ENCODE results near the gene HS3ST5. TPM values are rescaled to one million over a fixed set of nuclear protein-coding genes. Genes with fewer than 3 reads are reported as not detected.
"Not testable (repeated sequence)": the region's sequence is repeated elsewhere in the genome, so short reads cannot be mapped to it uniquely, and the experiment has no call there.

HS3ST5 gene
- total RNA-seq, 6 experiments from 2014 or later = not detected

GRCh38 chr6:114030767-114031166, 312.1 kb downstream of the HS3ST5 start:
- no peak overlapping the region for H3K4me3 ChIP-seq
- DNase-seq = no peak
- ATAC-seq = no peak
- intact Hi-C loops (cut with DNase I) = no loop called here
- H3K27ac ChIP-seq = no peak overlapping the region
- no peak for TF ChIP-seq CTCF (IDR thresholded peaks at IDR 0.05)
- TF ChIP-seq POLR2A (IDR thresholded peaks at IDR 0.05) = no peak
- no peaks in the 10 kb centered on the region for H3K9me3 ChIP-seq
- H3K27me3 ChIP-seq = no peaks in the 10 kb centered on the region
- H3K36me3 ChIP-seq = no peaks in the 10 kb centered on the region
- H3K4me1 ChIP-seq = no peaks in the 10 kb centered on the region
- WGBS (ENCODE audit: insufficient coverage, low coverage, low lambda C conversion rate, missing lambda C conversion rate) = 76% methylated on average over 6 of the region's 6 CpGs

GRCh38 chr6:114024746-114025145, 318.1 kb downstream of the HS3ST5 start:
- TF ChIP-seq POLR2A (IDR thresholded peaks at IDR 0.05) (no peak), CTCF (IDR thresholded peaks at IDR 0.05) (no peak)
- no peak for DNase-seq
- Histone ChIP-seq H3K27ac (no peak overlapping the region), H3K36me3 (no peaks in the 10 kb centered on the region), H3K9me3 (no peaks in the 10 kb centered on the region), H3K27me3 (no peaks in the 10 kb centered on the region), H3K4me1 (no peaks in the 10 kb centered on the region), H3K4me3 (no peak overlapping the region)
- intact Hi-C loops (cut with DNase I) = no loop called here
- no peak for ATAC-seq
- WGBS (ENCODE audit: insufficient coverage, low coverage, low lambda C conversion rate, missing lambda C conversion rate) = 75% methylated on average over 6 of the region's 6 CpGs

DNA sequence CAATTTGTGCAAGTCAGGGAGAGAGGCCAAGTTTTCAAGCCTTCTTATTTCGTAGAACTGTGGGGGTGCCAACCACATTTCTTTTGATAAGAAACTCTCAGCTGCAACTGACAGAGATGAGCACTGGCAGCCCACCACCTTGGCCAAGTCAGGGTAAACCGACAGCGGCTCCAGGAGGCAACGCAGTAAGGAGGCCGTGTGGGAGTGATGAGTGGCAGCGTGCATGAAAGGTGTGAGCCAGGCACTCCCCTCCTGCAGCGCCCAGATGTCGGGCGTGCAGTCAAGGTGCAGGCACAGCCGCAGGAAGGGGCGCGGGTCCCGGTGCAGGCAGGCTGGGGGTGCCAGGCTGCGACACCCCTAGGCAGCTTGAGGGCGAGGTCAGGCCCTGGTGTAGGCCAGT, 322.6 kb downstream of the HS3ST5 start:
- no peak for ATAC-seq
- WGBS (ENCODE audit: insufficient coverage, low coverage, low lambda C conversion rate, missing lambda C conversion rate) = 87% methylated on average over 3 of the region's 15 CpGs
- intact Hi-C loops (cut with DNase I) = no loop called here

GRCh38 chr6:114017146-114017545, 325.7 kb downstream of the HS3ST5 start:
- WGBS (ENCODE audit: insufficient coverage, low coverage, low lambda C conversion rate, missing lambda C conversion rate) = 69% methylated on average over 5 of the region's 6 CpGs
- H3K9me3 ChIP-seq; ATAC-seq; DNase-seq; intact Hi-C loops (cut with DNase I); H3K4me1 ChIP-seq; H3K27ac ChIP-seq; H3K4me3 ChIP-seq; H3K36me3 ChIP-seq; H3K27me3 ChIP-seq: not testable (repeated sequence)

More for the DNA sequence above, 322.6 kb downstream of the HS3ST5 start:
- Histone ChIP-seq H3K27me3 (no peaks in the 10 kb centered on the region), H3K27ac (no peak overlapping the region), H3K4me1 (no peaks in the 10 kb centered on the region), H3K4me3 (no peak overlapping the region), H3K36me3 (no peaks in the 10 kb centered on the region), H3K9me3 (no peaks in the 10 kb centered on the region)
- no peak for DNase-seq
- TF ChIP-seq POLR2A (IDR thresholded peaks at IDR 0.05) = no peak
- no peak for TF ChIP-seq CTCF (IDR thresholded peaks at IDR 0.05)

DNA sequence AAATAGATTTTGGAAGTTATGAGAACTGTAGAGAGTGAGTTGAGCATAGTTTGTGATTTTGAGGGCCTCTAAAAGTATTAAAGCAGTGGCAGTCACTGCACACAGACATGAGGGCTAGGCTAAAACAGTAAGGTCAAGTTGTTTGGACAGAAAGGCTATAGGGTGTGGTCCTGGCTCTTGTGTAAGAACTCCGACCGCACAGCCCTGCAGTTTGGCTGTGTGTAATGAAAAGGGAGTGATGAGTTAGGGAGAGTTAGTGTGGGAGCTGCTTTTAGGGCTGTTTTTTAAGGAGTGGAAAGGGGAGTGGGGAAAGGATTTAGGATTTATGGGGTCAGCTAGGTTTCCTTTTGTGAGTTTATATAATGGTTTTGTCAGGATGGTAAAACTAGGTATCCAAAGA, 328.7 kb downstream of the HS3ST5 start:
- not testable (repeated sequence) for H3K4me3 ChIP-seq, H3K4me1 ChIP-seq
- 68% methylated on average over 2 of the region's 2 CpGs for WGBS (ENCODE audit: insufficient coverage, low coverage, low lambda C conversion rate, missing lambda C conversion rate)

GRCh38 chr6:114011486-114011885, 331.3 kb downstream of the HS3ST5 start:
- H3K4me3 ChIP-seq; H3K9me3 ChIP-seq; H3K36me3 ChIP-seq; ATAC-seq; H3K27ac ChIP-seq; DNase-seq; H3K4me1 ChIP-seq; intact Hi-C loops (cut with DNase I); H3K27me3 ChIP-seq: not testable (repeated sequence)
- WGBS (ENCODE audit: insufficient coverage, low coverage, low lambda C conversion rate, missing lambda C conversion rate) = 54% methylated on average over 7 of the region's 7 CpGs

More for the DNA sequence above, 328.7 kb downstream of the HS3ST5 start:
- H3K9me3 ChIP-seq; ATAC-seq; H3K27ac ChIP-seq; intact Hi-C loops (cut with DNase I); DNase-seq; H3K27me3 ChIP-seq; H3K36me3 ChIP-seq: not testable (repeated sequence)
